GM18502 (cell line): ENCODE results near the gene NRG3.

ENCODE experiments used
- ATAC-seq: cut with Tn5 transposase; IDR thresholded peaks from one replicate; pipeline ENCODE4 v1.9.1; 2021; ENCODE audit warnings: mild to moderate bottlenecking; ENCODE audit not compliant: unreplicated experiment, poor library complexity

Gene NRG3

GRCh38 chr10:81874875-81875466 is at the start of gene NRG3:
NRG3 (plus strand) TSS chr10:81875194.
- peak; percentile 41 for ATAC-seq

- no peak for ATAC-seq
Observed at GRCh38 chr10:81828251-81828650, 46.7 kb upstream of the NRG3 start.

- ATAC-seq = no peak
Observed at GRCh38 chr10:81831060-81831459, 43.9 kb upstream of the NRG3 start.

GRCh38 chr10:81838950-81839349 is 36.0 kb upstream of the NRG3 start:
- no peak for ATAC-seq

GRCh38 chr10:81843042-81843441 is 32.0 kb upstream of the NRG3 start:
- no peak for ATAC-seq

GRCh38 chr10:81847675-81848074 is 27.3 kb upstream of the NRG3 start:
- ATAC-seq = no peak

GRCh38 chr10:81848514-81848913 is 26.5 kb upstream of the NRG3 start:
- ATAC-seq = no peak

GRCh38 chr10:81848931-81849330 is 26.1 kb upstream of the NRG3 start:
- no peak for ATAC-seq

GRCh38 chr10:81862596-81862995 is 12.4 kb upstream of the NRG3 start:
- no peak for ATAC-seq

GRCh38 chr10:81863771-81864170 is 11.2 kb upstream of the NRG3 start:
- ATAC-seq = no peak

GRCh38 chr10:81865581-81865980 is 9.4 kb upstream of the NRG3 start:
- ATAC-seq = no peak

GRCh38 chr10:81866753-81867152 is 8.2 kb upstream of the NRG3 start:
- peak; percentile 99 for ATAC-seq

- no peak for ATAC-seq
Observed at GRCh38 chr10:81870472-81870871, 4.5 kb upstream of the NRG3 start.

GRCh38 chr10:81871558-81871957 is 3.4 kb upstream of the NRG3 start:
- ATAC-seq = no peak

GRCh38 chr10:81872206-81872862 is 2.7 kb upstream of the NRG3 start:
- ATAC-seq = no peak

- no peak for ATAC-seq
Observed at GRCh38 chr10:81873231-81873931, 1.6 kb upstream of the NRG3 start.

GRCh38 chr10:81873932-81874816 is 820 bp upstream of the NRG3 start:
- peak; percentile 56 for ATAC-seq

- ATAC-seq = no peak
Observed at GRCh38 chr10:81875467-81876252, 666 bp downstream of the NRG3 start.

- ATAC-seq = no peak
Observed at GRCh38 chr10:81876253-81877077, 1.5 kb downstream of the NRG3 start.
